Mononuclear cell (primary cell): Measurements from ENCODE around the gene GAS2L1. TPM values are rescaled to one million over a fixed set of nuclear protein-coding genes. Genes with fewer than 3 reads are reported as not detected.

Source experiments
- H3K27me3 ChIP-seq: 2 replicates; pipeline ENCODE4 v1.6.0; 2011; ENCODE audit warnings: low read length, control low read depth; ENCODE audit not compliant: insufficient read depth
- H3K4me1 ChIP-seq: 2 replicates; pipeline ENCODE4 v1.5.1; 2011; ENCODE audit warnings: mild to moderate bottlenecking, low read length, control low read depth; ENCODE audit not compliant: insufficient read depth
- H3K4me3 ChIP-seq: 2 replicates; pipeline ENCODE4 v1.5.1; 2011; ENCODE audit warnings: mild to moderate bottlenecking, low read length, moderate library complexity
- H3K9me3 ChIP-seq: 2 replicates; pipeline ENCODE4 v1.5.1; 2011; ENCODE audit warnings: low read depth, mild to moderate bottlenecking, control low read depth, low read length
- total RNA-seq: library from RNA; depleted of rRNA; stranded (reverse); fragments of >200 nt; gene quantifications from one replicate; pipeline ENCODE4 v1.2.3, GENCODE V29; 2012

GAS2L1 gene
- total RNA-seq, 1 donor: 7.9 TPM

GRCh38 chr22:29325785-29326315, 19.4 kb downstream of the GAS2L1 start:
- H3K4me3 ChIP-seq: no peak overlapping the region
- no peaks in the 10 kb centered on the region for H3K4me1 ChIP-seq
- H3K9me3 ChIP-seq: no peaks in the 10 kb centered on the region
- H3K27me3 ChIP-seq: no peaks in the 10 kb centered on the region

- Histone ChIP-seq H3K4me1 (no peaks in the 10 kb centered on the region), H3K27me3 (no peaks in the 10 kb centered on the region), H3K9me3 (no peaks in the 10 kb centered on the region), H3K4me3 (no peak overlapping the region)
These were observed 20.0 kb downstream of the GAS2L1 start for GRCh38 chr22:29326481-29326880.

GRCh38 chr22:29327089-29327764, 20.8 kb downstream of the GAS2L1 start:
- Histone ChIP-seq H3K4me1 (no peaks in the 10 kb centered on the region), H3K4me3 (no peak overlapping the region), H3K9me3 (no peaks in the 10 kb centered on the region), H3K27me3 (no peaks in the 10 kb centered on the region)

DNA sequence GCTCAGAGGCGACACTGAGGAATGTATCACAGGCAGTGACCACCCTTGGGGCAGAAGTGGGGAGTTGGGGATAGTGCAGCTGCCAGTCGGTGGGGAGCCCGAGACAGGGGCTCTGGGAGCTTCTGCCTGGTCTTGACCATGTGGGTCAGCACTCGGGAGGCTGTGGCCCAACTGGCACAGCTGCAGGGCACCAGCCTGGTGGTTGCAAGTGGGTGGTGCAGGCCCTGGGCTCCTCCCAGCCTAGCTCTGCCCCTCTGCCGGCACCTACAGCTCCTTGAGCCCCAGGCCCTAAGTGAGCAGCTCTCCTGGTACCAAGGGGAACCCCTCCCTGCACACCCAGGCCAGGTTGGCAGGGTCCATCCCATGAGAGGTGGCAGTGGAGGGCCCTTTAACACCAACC, 21.6 kb downstream of the GAS2L1 start:
- no peaks in the 10 kb centered on the region for H3K9me3 ChIP-seq
- no peaks in the 10 kb centered on the region for H3K4me1 ChIP-seq
- H3K27me3 ChIP-seq: no peaks in the 10 kb centered on the region
- H3K4me3 ChIP-seq: no peak overlapping the region

DNA sequence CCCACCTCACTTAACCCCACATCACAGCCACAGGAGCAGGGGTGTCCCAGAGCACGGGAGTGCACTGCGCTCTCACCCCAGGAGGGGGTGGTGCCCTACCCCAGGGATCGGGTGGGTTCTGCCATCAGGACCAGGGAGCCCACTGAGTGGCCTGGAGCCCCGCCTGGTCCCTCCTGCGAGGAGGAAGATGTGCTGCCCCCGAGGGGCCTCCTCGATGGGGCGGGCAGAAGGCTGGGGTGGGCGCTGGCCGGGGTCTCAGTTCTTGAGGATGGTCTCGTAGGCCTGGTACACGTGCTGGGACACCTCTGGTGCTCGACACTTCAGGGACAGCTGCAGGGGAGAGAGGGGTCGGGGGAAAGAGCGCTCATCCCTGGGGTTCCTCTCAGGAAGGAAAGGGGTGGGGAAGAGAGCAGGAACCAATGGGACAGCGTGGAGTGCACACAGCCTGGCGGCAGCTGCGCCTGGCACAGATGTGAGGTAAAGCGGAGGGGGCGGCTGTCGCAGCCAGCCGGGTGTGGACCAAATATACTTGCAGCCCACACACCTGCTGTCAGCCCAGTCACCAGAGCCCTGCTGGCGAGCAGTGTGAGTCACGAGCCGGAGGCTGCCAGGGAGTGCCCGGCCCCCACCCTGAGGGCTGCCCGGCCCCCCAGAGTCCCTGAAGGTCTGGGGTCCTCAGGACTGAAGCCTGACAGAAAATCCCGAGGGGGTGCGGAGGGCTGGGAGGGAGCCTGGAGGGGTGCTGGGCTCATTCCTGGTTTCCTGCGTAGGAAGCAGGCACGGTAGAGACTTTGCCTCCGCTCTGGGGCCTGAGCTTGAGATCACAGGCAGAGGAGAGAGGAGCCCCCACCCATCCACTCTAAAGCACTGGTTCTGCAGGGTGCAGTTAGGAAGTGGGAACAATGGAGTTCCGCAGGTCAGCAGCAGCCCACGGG, 22.4 kb downstream of the GAS2L1 start:
- no peaks in the 10 kb centered on the region for H3K27me3 ChIP-seq
- H3K9me3 ChIP-seq: no peaks in the 10 kb centered on the region
- no peak overlapping the region for H3K4me3 ChIP-seq

GRCh38 chr22:29329581-29329980, 23.1 kb downstream of the GAS2L1 start:
- Histone ChIP-seq H3K27me3 (no peaks in the 10 kb centered on the region), H3K9me3 (no peaks in the 10 kb centered on the region), H3K4me3 (no peak overlapping the region), H3K4me1 (no peaks in the 10 kb centered on the region)

More for the DNA sequence above, 22.4 kb downstream of the GAS2L1 start:
- no peaks in the 10 kb centered on the region for H3K4me1 ChIP-seq

DNA sequence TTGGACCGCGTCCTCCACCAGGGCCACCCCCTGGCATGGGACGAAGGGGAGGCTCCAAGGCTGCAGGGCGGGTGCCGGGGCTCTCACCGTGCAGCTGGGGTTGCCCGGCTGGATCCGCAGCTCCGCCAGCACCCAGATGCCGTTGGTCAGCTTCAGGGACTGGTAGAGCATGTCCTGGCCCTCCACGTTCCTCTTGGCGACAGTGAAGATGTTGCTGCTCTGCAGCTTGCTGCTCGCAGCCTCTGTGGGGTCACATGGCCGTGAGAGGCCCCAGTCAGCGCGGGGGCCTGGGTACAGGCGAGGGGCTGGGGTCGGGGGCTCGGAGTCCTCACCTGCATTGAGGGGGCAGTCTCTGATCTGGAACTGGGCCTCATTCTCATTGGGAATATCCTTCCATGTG, 23.8 kb downstream of the GAS2L1 start:
- Histone ChIP-seq H3K27me3 (no peaks in the 10 kb centered on the region), H3K4me1 (no peaks in the 10 kb centered on the region), H3K9me3 (no peaks in the 10 kb centered on the region), H3K4me3 (no peak overlapping the region)

DNA sequence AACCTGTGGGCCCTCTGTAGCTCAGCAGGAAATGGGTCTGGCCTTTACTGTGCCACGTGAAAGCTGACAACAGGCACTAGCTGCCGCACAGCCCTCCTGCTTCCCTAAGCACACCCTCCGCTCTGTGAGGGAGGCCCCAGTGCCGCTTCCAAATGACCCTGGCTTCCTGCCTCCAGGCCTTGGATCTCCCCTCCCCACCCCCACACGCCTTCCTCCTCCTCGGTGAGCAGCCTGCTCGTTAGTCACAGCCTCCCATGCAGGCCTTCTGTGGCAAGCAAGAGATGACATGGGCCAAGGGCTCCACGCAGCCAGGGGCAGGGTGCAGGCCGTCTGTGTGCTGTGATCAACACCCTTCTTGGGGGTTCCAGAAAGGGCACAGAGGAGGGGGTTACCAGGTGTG, 24.3 kb downstream of the GAS2L1 start:
- Histone ChIP-seq H3K4me1 (no peaks in the 10 kb centered on the region), H3K27me3 (no peaks in the 10 kb centered on the region), H3K4me3 (no peak overlapping the region), H3K9me3 (no peaks in the 10 kb centered on the region)

DNA sequence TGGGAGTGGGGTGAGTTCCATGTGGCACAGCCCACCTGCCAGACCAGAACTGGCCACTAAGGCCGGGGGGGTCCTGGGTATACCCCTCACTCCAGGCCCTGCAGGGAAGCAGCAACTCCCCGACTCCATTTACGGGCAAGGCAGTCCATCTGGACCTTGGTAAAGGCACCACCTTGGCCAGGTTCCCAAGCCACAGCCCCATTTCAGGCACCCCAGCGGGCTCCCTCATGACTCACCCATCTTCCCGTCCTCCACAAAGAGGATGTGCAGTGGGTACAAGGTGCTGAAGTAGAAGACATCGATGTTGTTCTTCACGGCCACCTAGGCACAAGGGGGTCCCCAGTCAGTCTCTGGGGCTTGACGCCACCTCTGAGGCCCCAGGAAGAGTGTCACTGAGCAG, 24.8 kb downstream of the GAS2L1 start:
- Histone ChIP-seq H3K4me3 (no peak overlapping the region), H3K4me1 (no peaks in the 10 kb centered on the region), H3K27me3 (no peaks in the 10 kb centered on the region), H3K9me3 (no peaks in the 10 kb centered on the region)

DNA sequence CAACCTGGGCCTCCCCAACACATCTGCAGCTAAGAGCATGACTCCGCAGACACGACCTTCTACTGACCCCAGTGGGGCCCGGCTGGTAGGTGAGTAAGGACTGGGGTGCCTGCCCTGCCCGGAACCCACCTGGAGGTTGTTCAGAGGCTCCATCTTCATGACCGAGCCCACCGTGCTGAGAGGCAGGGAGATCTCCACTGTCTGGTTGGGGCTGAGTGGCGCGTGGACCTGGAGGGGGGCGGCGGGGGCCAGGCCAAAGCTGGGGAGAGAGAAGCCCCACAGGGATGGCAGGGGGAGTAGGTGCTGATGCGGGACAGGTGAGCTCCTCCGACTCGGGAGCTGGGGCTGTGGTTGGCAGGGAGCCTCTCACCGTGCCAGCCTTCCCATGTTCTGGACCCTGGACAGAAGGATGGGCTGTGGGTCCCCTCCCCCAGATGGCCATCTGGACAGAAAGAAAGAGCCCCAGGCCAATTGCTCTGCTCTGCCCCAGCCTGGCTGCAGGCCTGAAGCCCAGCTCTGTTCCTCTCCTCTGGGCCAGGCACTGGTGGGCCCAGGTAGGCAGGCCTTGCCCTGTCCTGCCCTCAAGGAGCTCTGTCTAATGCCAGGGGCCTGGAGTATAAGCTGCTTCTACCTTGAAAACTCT, 25.3 kb downstream of the GAS2L1 start:
- Histone ChIP-seq H3K27me3 (no peaks in the 10 kb centered on the region), H3K9me3 (no peaks in the 10 kb centered on the region), H3K4me1 (no peaks in the 10 kb centered on the region), H3K4me3 (no peak overlapping the region)

- Histone ChIP-seq H3K4me3 (no peak overlapping the region), H3K4me1 (no peaks in the 10 kb centered on the region), H3K9me3 (no peaks in the 10 kb centered on the region), H3K27me3 (no peaks in the 10 kb centered on the region)
These were observed 26.5 kb downstream of the GAS2L1 start for GRCh38 chr22:29332886-29333496.

DNA sequence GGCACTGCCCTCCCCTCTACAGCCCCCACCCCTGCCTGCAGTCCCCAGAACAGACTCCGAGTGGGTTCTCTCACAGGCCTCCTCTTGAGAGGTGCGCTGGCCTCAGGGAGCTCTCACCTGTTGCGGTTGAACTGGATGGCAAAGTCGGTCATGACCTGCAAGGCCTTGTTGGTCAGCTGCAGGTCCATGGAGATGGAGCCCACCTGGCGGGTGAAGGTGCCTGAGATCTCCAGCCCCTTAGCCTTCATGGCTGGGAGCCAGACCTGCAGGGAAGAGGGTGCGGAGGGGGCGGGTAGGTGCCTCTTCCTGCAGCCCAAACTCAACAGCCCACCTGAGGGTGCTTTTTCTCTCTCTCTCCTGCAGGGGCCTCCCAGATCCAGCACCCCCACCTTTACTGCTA, 27.7 kb downstream of the GAS2L1 start:
- H3K9me3 ChIP-seq: no peaks in the 10 kb centered on the region
- no peaks in the 10 kb centered on the region for H3K4me1 ChIP-seq
- no peaks in the 10 kb centered on the region for H3K27me3 ChIP-seq
- H3K4me3 ChIP-seq: no peak overlapping the region

GRCh38 chr22:29334696-29335344, 28.4 kb downstream of the GAS2L1 start:
- Histone ChIP-seq H3K27me3 (no peaks in the 10 kb centered on the region), H3K4me1 (no peaks in the 10 kb centered on the region), H3K4me3 (no peak overlapping the region), H3K9me3 (no peaks in the 10 kb centered on the region)

- Histone ChIP-seq H3K4me3 (no peak overlapping the region), H3K9me3 (no peaks in the 10 kb centered on the region), H3K27me3 (no peaks in the 10 kb centered on the region), H3K4me1 (no peaks in the 10 kb centered on the region)
These were observed 29.2 kb downstream of the GAS2L1 start for GRCh38 chr22:29335656-29336055.
